ENCODE measurements around the gene ALG14.

ALG14 gene

GRCh38 chr1:94978401-94978800 lies 94.3 kb downstream of the ALG14 start:
- DNase-seq: no peak
- in situ Hi-C loops (cut with HindIII; ENCODE audit: low pct_ligation_motif_present, low sequenced_read_pairs): no loop called here
- H3K27ac ChIP-seq: no peak overlapping the region

GRCh38 chr1:94976971-94977548 lies 95.7 kb downstream of the ALG14 start:
- Histone ChIP-seq H3K27me3 (replicated peaks) (no peaks in the 10 kb centered on the region), H3K4me3 (ENCODE audit: low read depth, low read length) (no peak overlapping the region), H3K27ac (no peak overlapping the region), H3K36me3 (replicated peaks) (no peaks in the 10 kb centered on the region)
- TF ChIP-seq CTCF (IDR thresholded peaks at IDR 0.05; ENCODE audit: low read depth, low read length, missing control alignments): no peak
- in situ Hi-C loops (cut with HindIII; ENCODE audit: low pct_ligation_motif_present, low sequenced_read_pairs): no loop called here
- no peak for DNase-seq

More at GRCh38 chr1:94978401-94978800, 94.3 kb downstream of the ALG14 start:
- no peaks in the 10 kb centered on the region for H3K36me3 ChIP-seq (replicated peaks)
- no peaks in the 10 kb centered on the region for H3K27me3 ChIP-seq (replicated peaks)
- no peak overlapping the region for H3K4me3 ChIP-seq (ENCODE audit: low read depth, low read length)
- TF ChIP-seq CTCF (IDR thresholded peaks at IDR 0.05; ENCODE audit: low read depth, low read length, missing control alignments): no peak

GRCh38 chr1:94974824-94975223 lies 97.9 kb downstream of the ALG14 start:
- in situ Hi-C loops (cut with HindIII; ENCODE audit: low pct_ligation_motif_present, low sequenced_read_pairs): no loop called here
- no peak for TF ChIP-seq CTCF (IDR thresholded peaks at IDR 0.05; ENCODE audit: low read depth, low read length, missing control alignments)
- peak overlapping the region; percentile 73 for H3K27ac ChIP-seq
- H3K4me3 ChIP-seq (ENCODE audit: low read depth, low read length): no peak overlapping the region
- no peaks in the 10 kb centered on the region for H3K36me3 ChIP-seq (replicated peaks)
- peak; percentile 89 for DNase-seq
- H3K27me3 ChIP-seq (replicated peaks): no peaks in the 10 kb centered on the region

GRCh38 chr1:94974241-94974640 lies 98.5 kb downstream of the ALG14 start:
- Histone ChIP-seq H3K36me3 (replicated peaks) (no peaks in the 10 kb centered on the region), H3K27me3 (replicated peaks) (no peaks in the 10 kb centered on the region), H3K4me3 (ENCODE audit: low read depth, low read length) (no peak overlapping the region), H3K27ac (peak overlapping the region; percentile 73)
- DNase-seq: no peak
- no peak for TF ChIP-seq CTCF (IDR thresholded peaks at IDR 0.05; ENCODE audit: low read depth, low read length, missing control alignments)
- in situ Hi-C loops (cut with HindIII; ENCODE audit: low pct_ligation_motif_present, low sequenced_read_pairs): no loop called here

- Histone ChIP-seq H3K27me3 (replicated peaks) (no peaks in the 10 kb centered on the region), H3K27ac (no peak overlapping the region), H3K36me3 (replicated peaks) (no peaks in the 10 kb centered on the region), H3K4me3 (ENCODE audit: low read depth, low read length) (no peak overlapping the region)
- in situ Hi-C loops (cut with HindIII; ENCODE audit: low pct_ligation_motif_present, low sequenced_read_pairs): no loop called here
- no peak for TF ChIP-seq CTCF (IDR thresholded peaks at IDR 0.05; ENCODE audit: low read depth, low read length, missing control alignments)
- no peak for DNase-seq
Observed at GRCh38 chr1:94973309-94973922, 99.3 kb downstream of the ALG14 start.

- H3K4me3 ChIP-seq (ENCODE audit: low read depth, low read length): no peak overlapping the region
- peak; percentile 41 for DNase-seq
Observed at GRCh38 chr1:94971491-94971924, 101.2 kb downstream of the ALG14 start.

More at GRCh38 chr1:94971491-94971924, 101.2 kb downstream of the ALG14 start:
- TF ChIP-seq CTCF (IDR thresholded peaks at IDR 0.05; ENCODE audit: low read depth, low read length, missing control alignments): no peak
- in situ Hi-C loops (cut with HindIII; ENCODE audit: low pct_ligation_motif_present, low sequenced_read_pairs): no loop called here
- Histone ChIP-seq H3K36me3 (replicated peaks) (no peaks in the 10 kb centered on the region), H3K27me3 (replicated peaks) (no peaks in the 10 kb centered on the region), H3K27ac (peak overlapping the region; percentile 46)
